Measurements from ENCODE around the gene CAPZA1.

Gene CAPZA1

DNA sequence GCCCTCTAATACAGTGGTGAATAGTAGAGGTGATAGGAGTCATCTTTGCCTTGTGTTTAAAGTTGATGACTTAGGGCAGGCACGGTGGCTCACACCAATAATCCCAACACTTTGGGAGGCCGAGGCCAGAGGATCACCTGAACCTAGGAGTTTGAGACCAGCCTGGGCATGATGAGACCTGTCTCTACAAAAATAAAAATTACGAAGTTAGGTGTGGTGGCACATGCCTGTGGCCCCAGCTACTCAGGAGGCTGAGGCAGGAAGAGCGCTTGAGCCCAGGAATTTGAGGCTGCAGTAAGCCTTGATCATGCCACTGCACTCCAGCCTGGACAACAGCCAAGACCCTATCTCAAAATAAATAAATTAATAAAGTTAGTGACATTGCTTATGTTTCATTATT is 26.6 kb downstream of the CAPZA1 start:
- no peak overlapping the region for H3K27ac ChIP-seq
- TF ChIP-seq, protein P1, sequence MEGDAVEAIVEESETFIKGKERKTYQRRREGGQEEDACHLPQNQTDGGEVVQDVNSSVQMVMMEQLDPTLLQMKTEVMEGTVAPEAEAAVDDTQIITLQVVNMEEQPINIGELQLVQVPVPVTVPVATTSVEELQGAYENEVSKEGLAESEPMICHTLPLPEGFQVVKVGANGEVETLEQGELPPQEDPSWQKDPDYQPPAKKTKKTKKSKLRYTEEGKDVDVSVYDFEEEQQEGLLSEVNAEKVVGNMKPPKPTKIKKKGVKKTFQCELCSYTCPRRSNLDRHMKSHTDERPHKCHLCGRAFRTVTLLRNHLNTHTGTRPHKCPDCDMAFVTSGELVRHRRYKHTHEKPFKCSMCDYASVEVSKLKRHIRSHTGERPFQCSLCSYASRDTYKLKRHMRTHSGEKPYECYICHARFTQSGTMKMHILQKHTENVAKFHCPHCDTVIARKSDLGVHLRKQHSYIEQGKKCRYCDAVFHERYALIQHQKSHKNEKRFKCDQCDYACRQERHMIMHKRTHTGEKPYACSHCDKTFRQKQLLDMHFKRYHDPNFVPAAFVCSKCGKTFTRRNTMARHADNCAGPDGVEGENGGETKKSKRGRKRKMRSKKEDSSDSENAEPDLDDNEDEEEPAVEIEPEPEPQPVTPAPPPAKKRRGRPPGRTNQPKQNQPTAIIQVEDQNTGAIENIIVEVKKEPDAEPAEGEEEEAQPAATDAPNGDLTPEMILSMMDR (conservative IDR thresholded peaks at IDR 0.05) = no peak

DNA sequence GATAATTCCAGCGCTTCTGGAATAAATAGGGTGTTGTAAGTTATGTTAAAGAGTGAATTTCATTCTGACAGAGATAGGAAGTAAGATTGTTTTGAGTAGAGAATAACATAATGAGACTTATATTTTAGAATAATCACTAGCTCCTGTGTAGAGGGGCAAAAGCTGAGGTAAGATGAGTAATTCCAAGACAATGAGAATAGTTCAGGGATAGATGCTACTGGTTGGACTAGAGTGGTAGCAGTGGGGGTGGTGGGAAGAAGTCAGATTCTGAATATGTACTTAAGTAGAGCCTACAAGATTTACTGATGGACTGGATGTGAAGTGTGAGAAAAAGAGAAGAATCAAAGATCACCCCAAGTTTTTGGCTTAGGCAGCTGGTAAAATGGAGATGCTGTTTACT is 31.6 kb downstream of the CAPZA1 start:
- H3K27ac ChIP-seq = no peak overlapping the region
- TF ChIP-seq, protein P1 (conservative IDR thresholded peaks at IDR 0.05) = no peak

DNA sequence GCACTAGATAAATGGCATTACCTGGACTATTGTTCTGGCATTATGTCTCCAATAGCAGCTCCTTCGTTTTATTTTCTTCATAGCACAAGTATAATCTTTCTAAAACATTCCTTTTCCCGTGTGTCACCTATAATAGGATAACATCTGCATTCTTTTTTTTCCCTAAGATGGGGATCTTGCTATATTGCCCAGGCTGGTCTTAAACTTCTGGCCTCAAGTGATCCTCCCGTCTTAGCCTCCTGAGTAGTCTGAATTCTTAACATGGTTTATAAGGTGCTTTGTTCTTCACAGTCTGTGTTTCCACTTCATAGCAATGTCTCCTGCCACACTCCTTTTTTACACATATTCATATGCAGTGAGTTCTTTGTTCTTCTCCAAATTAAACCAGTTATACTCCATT is 46.2 kb downstream of the CAPZA1 start:
- TF ChIP-seq, protein P1 (conservative IDR thresholded peaks at IDR 0.05) = no peak

DNA sequence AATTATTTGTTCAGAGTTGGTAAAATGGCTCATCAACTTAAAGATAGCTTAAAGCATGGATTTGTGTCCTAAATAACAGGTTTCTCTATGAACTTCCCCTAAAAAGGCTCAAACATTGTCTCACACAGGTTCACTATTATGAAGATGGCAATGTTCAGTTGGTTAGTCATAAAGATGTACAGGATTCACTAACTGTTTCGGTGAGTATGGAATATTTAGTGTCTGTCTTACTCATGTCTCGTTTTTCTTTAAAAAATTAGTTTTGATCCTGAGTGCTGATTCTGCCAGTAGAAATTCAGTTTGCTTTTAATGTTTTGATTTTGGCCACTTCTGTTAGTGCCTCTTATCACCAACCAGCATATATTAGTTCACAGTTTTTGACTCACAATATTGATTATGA is 47.3 kb downstream of the CAPZA1 start:
- TF ChIP-seq, protein P1 (conservative IDR thresholded peaks at IDR 0.05) = no peak
- H3K27ac ChIP-seq = no peak overlapping the region

More for the DNA sequence above, 46.2 kb downstream of the CAPZA1 start:
- H3K27ac ChIP-seq = no peak overlapping the region

DNA sequence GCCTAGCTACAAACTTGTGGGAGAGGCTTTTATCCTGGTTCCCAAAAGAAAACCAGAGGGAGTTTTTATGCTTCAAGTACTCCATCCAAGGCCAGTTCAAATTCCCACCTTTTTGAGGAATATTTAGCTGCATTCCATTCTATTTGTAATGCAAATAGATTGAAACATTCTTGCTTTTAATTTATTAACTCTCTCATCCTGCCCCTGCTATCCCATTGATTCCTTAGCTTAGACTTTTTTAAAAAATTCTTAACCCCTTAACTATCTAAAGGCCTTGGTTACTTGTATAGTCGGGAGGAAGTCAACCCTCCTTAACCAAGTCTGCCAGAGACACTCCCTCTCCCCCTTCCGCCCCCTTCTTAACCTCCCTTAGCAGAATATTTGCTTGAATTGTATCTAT is 52.4 kb downstream of the CAPZA1 start:
- no peak overlapping the region for H3K27ac ChIP-seq
- TF ChIP-seq, protein P1 (conservative IDR thresholded peaks at IDR 0.05) = no peak

DNA sequence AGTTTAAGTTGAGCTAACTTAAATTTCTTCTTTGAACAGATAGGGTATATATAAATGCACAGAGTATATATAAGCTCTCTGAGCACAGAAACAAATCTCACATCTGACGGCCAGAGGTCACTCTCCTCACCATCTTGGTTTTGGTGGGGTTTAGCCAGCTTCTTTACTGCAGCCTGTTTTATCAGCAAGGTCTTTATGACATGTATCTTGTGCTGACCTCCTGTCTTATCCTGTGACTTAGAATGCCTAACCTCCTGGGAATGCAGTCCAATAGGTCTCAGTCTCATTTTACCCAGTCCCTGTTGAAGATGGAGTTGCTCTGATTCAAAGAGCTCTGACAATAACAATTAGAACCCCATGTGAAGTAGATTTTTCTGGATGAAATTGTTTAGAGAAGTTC is 53.2 kb downstream of the CAPZA1 start:
- TF ChIP-seq, protein P1 (conservative IDR thresholded peaks at IDR 0.05) = no peak
- peak overlapping the region; percentile 92; the same call in 1 of the 2 replicates for H3K27ac ChIP-seq

DNA sequence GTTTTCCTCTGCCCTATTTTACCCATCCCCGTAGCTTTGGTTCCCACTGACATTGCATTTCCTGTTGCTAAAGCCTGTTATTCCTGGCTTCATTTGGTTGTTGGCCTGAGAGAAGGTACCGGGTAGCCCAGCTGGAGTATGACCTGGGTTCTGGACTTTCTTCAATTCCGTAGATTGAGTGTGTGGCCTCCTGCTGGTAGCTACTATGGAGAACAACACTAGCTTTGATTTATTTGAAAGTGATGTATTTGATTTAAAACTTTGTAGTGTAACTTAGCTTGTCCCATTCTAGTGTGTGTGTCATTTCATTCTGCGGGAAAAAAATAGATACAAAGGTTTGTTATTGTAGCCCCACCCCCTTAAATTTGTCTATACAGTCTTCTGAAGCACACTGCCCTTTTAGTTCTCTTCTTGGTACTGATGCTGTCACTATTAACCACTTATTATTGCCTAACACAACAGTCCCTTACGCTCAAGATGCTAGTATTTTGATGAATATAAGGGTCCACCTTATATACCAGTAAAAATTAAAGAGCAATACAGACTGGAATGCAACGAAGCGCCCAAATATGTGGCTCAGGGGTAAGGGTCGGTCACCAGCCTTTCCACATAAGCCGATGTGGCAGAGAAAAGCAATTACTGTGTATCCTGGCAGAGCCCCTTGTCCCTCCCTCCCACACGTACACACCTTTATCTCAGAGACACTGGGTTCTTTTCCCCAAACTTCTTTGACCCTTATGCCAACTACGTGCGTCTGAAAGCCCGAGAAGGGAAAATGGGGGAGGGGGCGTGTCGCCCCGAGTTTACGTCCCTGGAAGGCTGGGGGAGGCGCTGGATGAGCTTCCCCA is 54.2 kb downstream of the CAPZA1 start:
- TF ChIP-seq, protein P1 (conservative IDR thresholded peaks at IDR 0.05) = peak; percentile 70

More for the DNA sequence above, 54.2 kb downstream of the CAPZA1 start:
- peak overlapping the region; percentile 92 for H3K27ac ChIP-seq

All from VCaP (cell line).